HepG2 (cell line): Measurements from ENCODE around the gene RPRD2. TPM values are rescaled to one million over a fixed set of nuclear protein-coding genes. Genes with fewer than 3 reads are reported as not detected.

ENCODE experiments used
- CHD4 ChIP-seq: fragments of 200-600 bp; sonication (generic); IDR thresholded peaks from 2 replicates; pipeline ENCODE4 v1.7.0; 2017; ENCODE audit warnings: mild to moderate bottlenecking, low read length, borderline replicate concordance
- KLF16 ChIP-seq, 2 experiments: sonication (generic) in 1 of 2; formaldehyde crosslinking in 1 of 2; IDR thresholded peaks; 2 replicates each; pipeline versions ENCODE4 v1.6.1 to v1.8.0; 2016 to 2023; ENCODE audit warnings: missing genetic modification reagents in 2 of 2, missing compliant biosample characterization in 1 of 2
- MEIS2 ChIP-seq: sonication (generic); formaldehyde crosslinking; IDR thresholded peaks from 2 replicates; pipeline ENCODE4 v1.9.0; 2021; ENCODE audit warnings: mild to moderate bottlenecking, missing genetic modification reagents
- RXRB ChIP-seq: IDR thresholded peaks from 2 replicates; pipeline ENCODE4 v1.6.1; 2016; ENCODE audit warnings: borderline replicate concordance, missing genetic modification reagents, missing compliant biosample characterization
- SMAD1 ChIP-seq: sonication (generic); formaldehyde crosslinking; IDR thresholded peaks from 2 replicates; pipeline ENCODE4 v1.4.0; 2020; ENCODE audit warnings: missing genetic modification reagents, low read depth, mild to moderate bottlenecking, borderline replicate concordance
- SP5 ChIP-seq: IDR thresholded peaks from 2 replicates; pipeline ENCODE4 v1.6.1; 2016; ENCODE audit warnings: low read depth, borderline replicate concordance
- YEATS4 ChIP-seq: sonication (generic); formaldehyde crosslinking; IDR thresholded peaks from 2 replicates; pipeline ENCODE4 v1.4.0; 2020; ENCODE audit warnings: missing genetic modification reagents, borderline replicate concordance
- ZMAT3 ChIP-seq: sonication (generic); formaldehyde crosslinking; conservative IDR thresholded peaks from 2 replicates; pipeline ENCODE4 v1.7.0; 2021; ENCODE audit warnings: missing genetic modification reagents
- ZNF136 ChIP-seq: sonication (generic); formaldehyde crosslinking; IDR thresholded peaks from 2 replicates; pipeline ENCODE4 v1.8.1; 2022; ENCODE audit warnings: low read depth, mild to moderate bottlenecking, moderate library complexity, missing genetic modification reagents
- ZNF674 ChIP-seq: sonication (generic); formaldehyde crosslinking; IDR thresholded peaks from 2 replicates; pipeline ENCODE4 v1.5.0; 2020; ENCODE audit warnings: low read depth, mild to moderate bottlenecking, missing genetic modification reagents
- ZNF782 ChIP-seq: sonication (generic); formaldehyde crosslinking; IDR thresholded peaks from 2 replicates; pipeline ENCODE4 v1.4.0; 2020; ENCODE audit warnings: missing genetic modification reagents, mild to moderate bottlenecking, borderline replicate concordance
- ZZZ3 ChIP-seq: sonication (generic); formaldehyde crosslinking; IDR thresholded peaks from 2 replicates; pipeline ENCODE4 v1.4.0; 2020; ENCODE audit warnings: missing genetic modification reagents, mild to moderate bottlenecking, borderline replicate concordance
- polyA plus RNA-seq, 8 experiments: library from polyadenylated mRNA; depleted of rRNA in 3 of 8; stranded (reverse) in 7 of 8; unstranded in 1 of 8; fragments of >200 nt; fragmentation: Illumina TruSeq in 4 of 8; extraction: Trizol in 4 of 8; gene quantifications; 2 replicates each; pipeline versions ENCODE4 v1.2.1 to v1.2.3, GENCODE V29; 2011 to 2016; ENCODE audit warnings: low read depth in 4 of 8, missing spikeins in 1 of 8, mixed read lengths in 1 of 8; ENCODE audit not compliant: insufficient read depth in 1 of 8
- total RNA-seq, 5 experiments: library from RNA; depleted of rRNA; stranded (reverse); fragments of >200 nt; fragmentation: Illumina TruSeq; extraction: Trizol; gene quantifications; 2 replicates each; pipeline ENCODE4 v1.2.3, GENCODE V29; 2016; ENCODE audit warnings: low read depth in 1 of 5
- TF ChIP-seq, protein P1 (sequence below): sonication (generic); formaldehyde crosslinking; IDR thresholded peaks from 2 replicates; pipeline ENCODE4 v1.5.0; 2020; ENCODE audit warnings: missing genetic modification reagents
- TF ChIP-seq, protein P2 (sequence below), 2 experiments: fragments of 450-650 bp in 1 of 2; sonication (generic) in 1 of 2; formaldehyde crosslinking in 1 of 2; IDR thresholded peaks; 2 replicates each; pipeline versions ENCODE4 v1.6.1 to v1.8.0; 2016 to 2022; ENCODE audit warnings: antibody characterized with exemption in 1 of 2, mild to moderate bottlenecking in 1 of 2, missing genetic modification reagents in 1 of 2
- TF ChIP-seq, protein P3 (sequence below): sonication (generic); formaldehyde crosslinking; IDR thresholded peaks from 2 replicates; pipeline ENCODE4 v1.5.1; 2020; ENCODE audit warnings: mild to moderate bottlenecking, missing genetic modification reagents, moderate library complexity

Gene RPRD2
- total and polyA plus RNA-seq, 2 of the 13 experiments (the other 11 are each of a cell fraction or from before 2014, with no cell fraction given), result 8.0 to 8.9 TPM

DNA sequence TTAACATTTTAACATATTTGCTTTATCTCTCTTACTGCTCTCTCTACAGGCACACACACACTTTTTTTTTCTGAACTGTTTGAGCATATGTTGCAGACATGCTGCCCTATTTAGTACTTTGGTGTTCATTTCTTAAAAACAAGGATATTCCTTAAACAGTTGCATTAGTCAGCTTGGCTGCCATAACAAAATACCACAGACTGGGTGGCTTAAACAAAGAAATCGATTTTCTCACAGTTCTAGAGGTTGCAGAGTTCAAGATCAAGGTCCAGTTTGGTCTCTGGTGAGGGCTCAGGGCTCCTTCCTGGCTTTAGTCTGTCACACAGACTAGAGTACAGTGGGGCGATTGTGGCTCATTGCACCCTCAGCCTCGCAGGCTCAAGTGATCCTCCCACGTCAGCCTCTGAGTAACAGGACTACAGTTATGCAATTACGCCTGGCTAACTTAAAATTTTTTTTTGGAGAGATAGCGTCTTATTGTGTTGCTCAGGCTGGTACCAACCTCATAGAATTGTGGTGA, 46.7 kb downstream of the RPRD2 start (continued):
- TF ChIP-seq KLF16 (CRISPR knock-in tag; IDR thresholded peaks at IDR 0.05), result peak in 1 of 2 experiments; percentile 76; a peak in 2 of 4 replicates
- 0 out of 2 replicates have a peak, but pooled peaks have one; percentile 40 for TF ChIP-seq ZMAT3 (CRISPR knock-in tag)
- peak; percentile 73 for TF ChIP-seq YEATS4 (CRISPR knock-in tag)
- TF ChIP-seq CHD4, result no peak
- TF ChIP-seq SP5 (CRISPR knock-in tag), result peak; percentile 49; the same call in 1 of the 2 replicates
- TF ChIP-seq ZZZ3 (CRISPR knock-in tag), result no peak
- TF ChIP-seq, protein P1, sequence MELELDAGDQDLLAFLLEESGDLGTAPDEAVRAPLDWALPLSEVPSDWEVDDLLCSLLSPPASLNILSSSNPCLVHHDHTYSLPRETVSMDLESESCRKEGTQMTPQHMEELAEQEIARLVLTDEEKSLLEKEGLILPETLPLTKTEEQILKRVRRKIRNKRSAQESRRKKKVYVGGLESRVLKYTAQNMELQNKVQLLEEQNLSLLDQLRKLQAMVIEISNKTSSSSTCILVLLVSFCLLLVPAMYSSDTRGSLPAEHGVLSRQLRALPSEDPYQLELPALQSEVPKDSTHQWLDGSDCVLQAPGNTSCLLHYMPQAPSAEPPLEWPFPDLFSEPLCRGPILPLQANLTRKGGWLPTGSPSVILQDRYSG (CRISPR knock-in tag), result 0 out of 2 replicates have a peak, but pooled peaks have one; percentile 67
- 0 out of 2 replicates have a peak, but pooled peaks have one; percentile 41 for TF ChIP-seq ZNF136 (CRISPR knock-in tag)
- TF ChIP-seq ZNF782 (CRISPR knock-in tag), result no peak
- TF ChIP-seq, protein P2, sequence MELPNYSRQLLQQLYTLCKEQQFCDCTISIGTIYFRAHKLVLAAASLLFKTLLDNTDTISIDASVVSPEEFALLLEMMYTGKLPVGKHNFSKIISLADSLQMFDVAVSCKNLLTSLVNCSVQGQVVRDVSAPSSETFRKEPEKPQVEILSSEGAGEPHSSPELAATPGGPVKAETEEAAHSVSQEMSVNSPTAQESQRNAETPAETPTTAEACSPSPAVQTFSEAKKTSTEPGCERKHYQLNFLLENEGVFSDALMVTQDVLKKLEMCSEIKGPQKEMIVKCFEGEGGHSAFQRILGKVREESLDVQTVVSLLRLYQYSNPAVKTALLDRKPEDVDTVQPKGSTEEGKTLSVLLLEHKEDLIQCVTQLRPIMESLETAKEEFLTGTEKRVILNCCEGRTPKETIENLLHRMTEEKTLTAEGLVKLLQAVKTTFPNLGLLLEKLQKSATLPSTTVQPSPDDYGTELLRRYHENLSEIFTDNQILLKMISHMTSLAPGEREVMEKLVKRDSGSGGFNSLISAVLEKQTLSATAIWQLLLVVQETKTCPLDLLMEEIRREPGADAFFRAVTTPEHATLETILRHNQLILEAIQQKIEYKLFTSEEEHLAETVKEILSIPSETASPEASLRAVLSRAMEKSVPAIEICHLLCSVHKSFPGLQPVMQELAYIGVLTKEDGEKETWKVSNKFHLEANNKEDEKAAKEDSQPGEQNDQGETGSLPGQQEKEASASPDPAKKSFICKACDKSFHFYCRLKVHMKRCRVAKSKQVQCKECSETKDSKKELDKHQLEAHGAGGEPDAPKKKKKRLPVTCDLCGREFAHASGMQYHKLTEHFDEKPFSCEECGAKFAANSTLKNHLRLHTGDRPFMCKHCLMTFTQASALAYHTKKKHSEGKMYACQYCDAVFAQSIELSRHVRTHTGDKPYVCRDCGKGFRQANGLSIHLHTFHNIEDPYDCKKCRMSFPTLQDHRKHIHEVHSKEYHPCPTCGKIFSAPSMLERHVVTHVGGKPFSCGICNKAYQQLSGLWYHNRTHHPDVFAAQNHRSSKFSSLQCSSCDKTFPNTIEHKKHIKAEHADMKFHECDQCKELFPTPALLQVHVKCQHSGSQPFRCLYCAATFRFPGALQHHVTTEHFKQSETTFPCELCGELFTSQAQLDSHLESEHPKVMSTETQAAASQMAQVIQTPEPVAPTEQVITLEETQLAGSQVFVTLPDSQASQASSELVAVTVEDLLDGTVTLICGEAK (IDR thresholded peaks at IDR 0.05), result no peak
- TF ChIP-seq, protein P2 (CRISPR knock-in tag; IDR thresholded peaks at IDR 0.05), result peak; percentile 78
- TF ChIP-seq RXRB (CRISPR knock-in tag), result peak; percentile 99
- TF ChIP-seq, protein P3, sequence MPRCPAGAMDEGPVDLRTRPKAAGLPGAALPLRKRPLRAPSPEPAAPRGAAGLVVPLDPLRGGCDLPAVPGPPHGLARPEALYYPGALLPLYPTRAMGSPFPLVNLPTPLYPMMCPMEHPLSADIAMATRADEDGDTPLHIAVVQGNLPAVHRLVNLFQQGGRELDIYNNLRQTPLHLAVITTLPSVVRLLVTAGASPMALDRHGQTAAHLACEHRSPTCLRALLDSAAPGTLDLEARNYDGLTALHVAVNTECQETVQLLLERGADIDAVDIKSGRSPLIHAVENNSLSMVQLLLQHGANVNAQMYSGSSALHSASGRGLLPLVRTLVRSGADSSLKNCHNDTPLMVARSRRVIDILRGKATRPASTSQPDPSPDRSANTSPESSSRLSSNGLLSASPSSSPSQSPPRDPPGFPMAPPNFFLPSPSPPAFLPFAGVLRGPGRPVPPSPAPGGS (CRISPR knock-in tag), result no peak
- no peak for TF ChIP-seq ZNF674 (CRISPR knock-in tag)
- TF ChIP-seq SMAD1, result no peak
- TF ChIP-seq MEIS2 (CRISPR knock-in tag), result peak; percentile 52; the same call in 1 of the 2 replicates
